ENCODE measurements around the gene KCNJ6.

KCNJ6 gene

GRCh38 chr21:37904856-37905255, 11.4 kb downstream of the KCNJ6 start:
- no peak for DNase-seq

GRCh38 chr21:37903396-37903795, 12.9 kb downstream of the KCNJ6 start:
- no peak for DNase-seq

- DNase-seq = no peak
Observed at GRCh38 chr21:37899146-37899545, 17.1 kb downstream of the KCNJ6 start.

GRCh38 chr21:37896788-37897187, 19.5 kb downstream of the KCNJ6 start:
- no peak for DNase-seq

GRCh38 chr21:37891972-37892371, 24.3 kb downstream of the KCNJ6 start:
- no peak for DNase-seq

GRCh38 chr21:37888659-37889058, 27.6 kb downstream of the KCNJ6 start:
- no peak for DNase-seq

- DNase-seq = no peak
Observed at GRCh38 chr21:37886726-37887299, 29.4 kb downstream of the KCNJ6 start.

- DNase-seq = no peak
Observed at GRCh38 chr21:37886120-37886519, 30.1 kb downstream of the KCNJ6 start.

- no peak for DNase-seq
Observed at GRCh38 chr21:37878946-37879660, 37.2 kb downstream of the KCNJ6 start.

GRCh38 chr21:37877888-37878684, 38.2 kb downstream of the KCNJ6 start:
- no peak for DNase-seq

GRCh38 chr21:37877171-37877570, 39.1 kb downstream of the KCNJ6 start:
- DNase-seq = no peak

- no peak for DNase-seq
Observed at GRCh38 chr21:37876561-37876960, 39.7 kb downstream of the KCNJ6 start.

GRCh38 chr21:37874904-37875780, 41.1 kb downstream of the KCNJ6 start:
- no peak for DNase-seq

GRCh38 chr21:37874481-37874880, 41.8 kb downstream of the KCNJ6 start:
- no peak for DNase-seq

GRCh38 chr21:37873655-37874054, 42.6 kb downstream of the KCNJ6 start:
- DNase-seq = no peak

- no peak for DNase-seq
Observed at GRCh38 chr21:37871121-37871862, 45.0 kb downstream of the KCNJ6 start.

- DNase-seq = no peak
Observed at GRCh38 chr21:37870221-37870620, 46.0 kb downstream of the KCNJ6 start.

GRCh38 chr21:37869661-37870060, 46.6 kb downstream of the KCNJ6 start:
- DNase-seq = no peak

- DNase-seq = no peak
Observed at GRCh38 chr21:37868446-37869295, 47.6 kb downstream of the KCNJ6 start.

GRCh38 chr21:37866027-37866426, 50.2 kb downstream of the KCNJ6 start:
- DNase-seq = no peak

- DNase-seq = no peak
Observed at GRCh38 chr21:37865156-37865555, 51.1 kb downstream of the KCNJ6 start.

Measured in DMS79 treated with DMSO at 0.1 percent for 48 hours (cell line).